NCI-H2029 treated with DMSO at 0.1 percent for 48 hours (cell line): ENCODE data around the gene LDLRAD3.

Experiments
- DNase-seq: peaks from one replicate; lab custom pipeline; 2025; lab: John Stamatoyannopoulos, UW

The LDLRAD3 gene

GRCh38 chr11:36048496-36049247 is 104.8 kb downstream of the LDLRAD3 start:
- DNase-seq = no peak

DNA sequence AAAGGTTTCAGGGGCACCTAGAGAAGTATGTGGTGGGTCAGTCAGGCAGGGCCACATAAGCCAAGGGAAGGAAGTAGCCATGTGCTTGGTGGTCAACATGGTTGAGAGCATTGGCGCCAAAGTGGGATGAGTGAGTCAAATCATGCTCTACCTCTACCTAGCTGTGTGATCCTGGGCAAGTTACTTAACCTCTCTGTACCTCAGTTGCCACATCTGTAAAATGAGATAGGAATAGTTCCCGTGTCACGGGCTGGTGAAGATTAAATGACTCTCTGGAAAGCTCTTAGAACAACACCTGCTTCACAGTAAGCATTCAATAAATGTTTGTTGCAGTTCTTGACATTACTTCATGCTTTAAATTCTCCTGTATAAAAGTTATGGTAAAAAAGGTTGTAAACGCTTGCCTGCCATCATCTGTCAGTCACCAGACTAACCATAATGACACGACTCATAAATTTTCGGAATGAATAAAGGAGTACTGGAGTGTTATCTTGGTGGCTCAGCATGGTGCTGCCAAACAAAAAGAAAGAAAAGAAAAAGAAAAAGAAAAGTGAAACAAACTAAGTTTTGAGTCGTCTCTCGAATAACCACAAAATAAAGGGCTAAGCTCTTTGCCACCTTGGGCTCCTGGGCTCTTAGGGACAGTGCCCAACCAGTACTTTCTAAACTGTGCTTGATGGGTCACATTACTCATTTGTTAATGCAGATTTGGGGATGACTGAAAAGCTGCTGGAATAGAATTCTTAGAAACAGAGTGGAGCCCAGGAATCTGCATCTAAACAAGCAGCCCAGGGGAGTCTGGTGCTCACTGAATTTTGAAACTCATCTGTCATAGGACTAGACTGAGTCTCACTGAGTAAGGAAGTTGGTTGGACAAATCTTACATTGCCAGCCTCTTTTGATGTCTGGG is 107.6 kb downstream of the LDLRAD3 start:
- DNase-seq = no peak

GRCh38 chr11:36053281-36053680 is 109.4 kb downstream of the LDLRAD3 start:
- no peak for DNase-seq

GRCh38 chr11:36053862-36054261 is 110.0 kb downstream of the LDLRAD3 start:
- no peak for DNase-seq

DNA sequence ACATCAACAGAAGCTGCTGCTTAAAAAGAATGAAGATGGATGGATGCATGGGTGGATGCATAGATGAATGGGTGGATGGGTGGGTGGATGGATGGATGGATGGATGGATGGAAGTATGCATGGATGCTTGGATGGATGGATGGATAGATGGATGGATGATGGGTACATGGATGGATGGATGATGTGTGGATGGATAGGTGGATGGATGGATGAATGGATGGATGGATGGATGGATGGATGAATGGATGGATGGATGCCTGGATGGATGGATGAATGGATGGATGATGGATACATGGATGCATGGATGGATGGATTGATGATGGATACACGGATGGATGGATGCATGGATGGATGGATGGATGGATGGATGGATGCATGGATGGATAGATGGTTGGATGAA is 110.8 kb downstream of the LDLRAD3 start:
- no peak for DNase-seq

DNA sequence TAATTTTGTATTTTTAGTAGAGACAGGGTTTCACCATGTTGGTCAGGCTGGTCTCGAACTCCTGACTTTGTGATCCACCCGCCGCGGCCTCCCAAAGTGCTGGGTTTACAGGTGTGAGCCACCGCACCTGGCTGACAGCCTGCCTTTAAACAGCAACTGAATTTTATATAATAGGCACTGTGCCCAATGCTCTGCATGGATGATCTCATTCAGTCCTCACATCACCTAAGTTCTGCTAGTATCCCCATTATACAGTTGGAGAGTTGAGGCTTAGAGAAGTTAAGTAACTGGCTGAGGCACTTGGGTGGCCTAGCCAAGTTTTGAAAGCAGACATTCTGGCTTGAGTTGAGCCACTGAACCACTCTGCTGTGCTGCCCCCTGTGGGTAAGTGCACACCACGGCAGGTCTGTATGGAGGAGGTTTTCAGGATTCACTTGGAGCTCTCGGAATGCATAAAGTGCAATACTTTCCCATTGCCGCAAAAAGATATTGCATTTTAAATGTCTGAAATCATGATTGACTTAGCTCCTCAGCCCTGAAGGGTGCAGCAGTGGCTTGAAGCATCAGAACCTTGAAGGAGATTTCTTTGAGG is 112.4 kb downstream of the LDLRAD3 start:
- no peak for DNase-seq

DNA sequence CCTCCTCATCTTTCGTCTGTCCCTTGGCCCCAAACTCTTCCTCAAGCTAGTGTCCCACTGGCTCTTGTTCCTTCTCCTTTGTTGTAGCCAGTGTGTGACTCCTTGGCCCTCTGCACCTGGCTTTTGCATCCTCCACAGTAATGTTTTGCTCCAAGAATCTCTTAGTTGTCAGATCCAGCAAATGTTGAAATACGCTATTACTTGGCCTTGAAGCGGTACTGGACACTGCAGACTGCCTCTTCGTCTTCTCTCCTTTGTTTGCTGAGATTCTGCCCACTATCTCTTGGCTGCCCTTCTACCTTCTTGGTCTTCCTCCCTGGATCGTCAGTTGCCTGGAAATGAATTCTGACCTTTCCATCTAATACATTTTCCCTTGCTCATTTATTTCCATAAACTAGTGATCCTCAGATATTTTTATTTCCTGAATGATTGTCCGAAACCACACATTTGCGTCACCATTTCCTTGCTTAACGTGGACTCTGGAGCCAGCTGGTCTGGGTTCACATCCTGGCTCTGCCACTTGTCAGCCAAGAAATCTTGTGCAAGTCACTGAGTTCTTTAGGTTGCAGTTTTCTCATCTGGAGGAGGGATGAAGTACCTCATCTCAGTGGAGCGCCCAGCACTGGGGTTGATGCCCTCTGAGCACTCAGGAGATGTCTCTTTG is 113.6 kb downstream of the LDLRAD3 start:
- no peak for DNase-seq

- DNase-seq = no peak
Measured at GRCh38 chr11:36059660-36060059, 115.8 kb downstream of the LDLRAD3 start.

GRCh38 chr11:36060926-36061325 is 117.1 kb downstream of the LDLRAD3 start:
- DNase-seq = no peak

DNA sequence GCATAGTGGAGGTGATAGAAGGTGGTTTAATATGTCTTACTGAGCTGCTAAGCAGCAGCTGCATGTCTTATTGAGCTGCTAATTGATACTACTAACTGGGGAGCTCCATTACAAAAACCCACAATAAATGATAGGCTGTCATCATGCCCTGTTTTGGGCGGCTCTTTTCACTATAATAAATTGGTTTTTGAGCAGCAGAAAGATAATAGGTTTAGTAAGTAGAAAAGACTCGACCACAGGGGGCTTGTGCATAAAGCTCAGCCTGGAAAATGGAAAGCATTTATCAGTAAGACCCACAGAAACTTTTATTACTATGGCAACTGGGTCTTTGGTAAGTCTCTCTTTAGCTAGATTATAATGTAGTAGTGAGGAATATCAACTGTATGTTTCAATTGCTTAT is 117.6 kb downstream of the LDLRAD3 start:
- no peak for DNase-seq

DNA sequence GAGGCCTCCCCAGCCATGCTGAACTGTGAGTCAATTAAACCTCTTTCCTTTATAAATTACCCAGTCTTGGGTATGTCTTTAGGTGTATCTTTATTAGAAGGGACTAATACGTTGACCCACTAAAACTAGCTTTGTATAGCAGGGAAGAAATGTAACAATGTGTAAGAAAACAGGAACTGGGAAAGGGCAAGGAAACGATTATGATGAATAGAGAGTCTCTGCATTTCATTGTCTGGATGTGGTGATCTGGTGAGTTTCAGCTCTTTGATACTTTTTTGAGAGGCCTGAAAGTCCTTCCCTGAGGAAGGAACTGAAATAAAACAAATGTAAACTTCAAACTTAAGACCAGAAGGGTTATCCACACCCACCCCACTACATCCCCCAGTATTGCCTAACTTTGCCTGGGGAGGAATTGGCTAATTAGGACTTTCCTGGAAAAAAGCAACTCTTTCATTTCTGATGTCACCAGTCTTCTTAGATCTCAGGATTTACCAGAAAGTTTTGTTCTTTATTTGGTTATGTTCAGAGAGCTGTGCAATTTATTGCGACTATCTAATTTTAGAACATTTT is 119.0 kb downstream of the LDLRAD3 start:
- no peak for DNase-seq

- DNase-seq = no peak
Measured at GRCh38 chr11:36065436-36065835, 121.6 kb downstream of the LDLRAD3 start.

DNA sequence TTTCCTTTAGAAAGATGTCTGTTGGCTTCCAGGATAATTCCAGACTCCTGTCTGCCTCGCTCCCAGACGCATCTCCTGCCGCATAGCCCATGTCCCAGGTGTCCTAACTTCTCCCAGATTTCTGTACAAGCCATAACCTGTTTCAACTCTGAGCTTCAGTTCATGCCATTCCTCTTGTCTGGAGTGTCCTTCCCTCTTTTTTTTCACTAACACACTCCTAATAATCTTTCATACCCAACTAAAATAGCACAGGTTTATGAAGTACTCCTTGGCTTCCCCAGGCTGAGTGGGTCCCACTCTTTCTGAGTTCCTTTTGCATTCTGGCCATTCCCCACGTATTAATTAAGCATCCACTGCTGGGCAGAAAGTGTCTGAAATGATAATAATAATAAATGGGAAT is 123.0 kb downstream of the LDLRAD3 start:
- no peak for DNase-seq

DNA sequence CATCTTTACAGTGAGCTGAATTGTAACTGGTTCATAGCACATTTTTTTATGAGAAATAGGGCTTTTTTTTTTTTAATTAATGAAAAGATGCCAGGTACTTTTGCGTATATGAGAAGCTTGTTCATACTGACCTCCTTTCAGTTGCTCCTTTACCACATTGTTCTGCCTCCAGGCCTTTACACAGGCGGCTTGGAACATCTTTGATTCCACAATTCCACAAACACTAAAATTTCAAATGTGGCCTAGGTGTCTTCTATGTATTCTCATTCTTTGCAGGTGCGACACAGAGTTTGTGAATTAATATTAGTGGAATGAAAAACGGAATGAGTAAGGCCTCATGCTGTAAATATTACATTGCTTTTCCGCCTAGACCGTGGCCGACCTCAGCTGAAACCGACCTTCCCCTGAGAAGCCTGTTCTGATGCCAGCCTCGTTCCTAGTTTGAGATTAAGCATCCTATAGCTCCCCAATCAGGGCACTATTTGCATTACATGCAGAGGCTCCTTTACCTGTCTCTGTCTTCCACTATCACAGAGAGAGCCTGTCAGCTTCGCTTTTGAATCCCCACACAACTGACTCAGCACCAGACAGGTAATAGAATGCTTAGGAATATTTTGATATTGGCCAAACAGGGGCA is 125.8 kb downstream of the LDLRAD3 start:
- no peak for DNase-seq

GRCh38 chr11:36070213-36070953 is 126.5 kb downstream of the LDLRAD3 start:
- DNase-seq = no peak

DNA sequence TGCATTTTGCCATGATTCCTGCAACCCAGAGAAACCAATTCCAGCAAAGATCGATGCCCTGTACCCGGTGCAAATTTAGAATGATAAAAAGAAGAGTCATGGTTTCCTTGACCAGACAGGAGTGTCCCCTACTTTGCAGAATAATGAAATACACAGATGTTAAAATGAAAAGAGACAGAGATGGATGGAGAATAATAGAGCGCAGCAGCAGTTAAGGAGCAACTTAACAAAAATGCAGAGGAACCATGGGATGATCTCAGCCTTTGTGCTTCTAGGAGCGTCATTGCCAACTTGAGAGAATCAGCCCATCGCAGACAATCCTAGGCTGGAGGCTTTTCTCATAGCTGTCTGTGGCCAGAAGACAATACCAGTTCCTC is 127.1 kb downstream of the LDLRAD3 start:
- no peak for DNase-seq

DNA sequence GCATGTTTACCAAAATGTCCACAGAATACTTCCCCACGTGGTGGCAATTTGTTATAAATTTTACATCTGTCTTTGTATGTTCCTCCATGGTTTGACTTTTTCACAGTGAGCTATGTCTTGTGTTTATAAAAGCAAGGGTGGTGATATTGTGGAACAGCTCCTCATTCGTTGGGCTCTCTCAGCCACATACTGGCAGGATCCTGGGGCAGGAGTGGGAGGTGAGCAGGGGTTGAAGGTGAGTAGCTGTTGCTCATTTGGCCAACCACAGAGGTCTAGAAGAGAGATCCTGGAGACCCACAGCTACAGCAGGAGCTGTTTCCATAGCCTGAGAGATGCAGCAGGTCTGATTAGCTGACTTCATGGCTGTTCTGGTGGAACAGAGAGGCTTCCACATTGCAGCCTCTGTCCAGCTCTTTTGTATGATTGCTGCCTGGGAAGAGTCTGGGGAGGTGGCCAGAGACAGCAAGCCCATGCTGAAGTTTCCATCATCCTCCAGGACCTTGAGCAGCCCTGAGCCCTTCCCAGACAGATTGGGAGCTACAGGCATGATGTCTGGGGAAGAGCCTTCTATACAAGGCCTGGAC is 128.1 kb downstream of the LDLRAD3 start:
- DNase-seq = no peak

- DNase-seq = no peak
Measured at GRCh38 chr11:36073411-36074203, 129.7 kb downstream of the LDLRAD3 start.

DNA sequence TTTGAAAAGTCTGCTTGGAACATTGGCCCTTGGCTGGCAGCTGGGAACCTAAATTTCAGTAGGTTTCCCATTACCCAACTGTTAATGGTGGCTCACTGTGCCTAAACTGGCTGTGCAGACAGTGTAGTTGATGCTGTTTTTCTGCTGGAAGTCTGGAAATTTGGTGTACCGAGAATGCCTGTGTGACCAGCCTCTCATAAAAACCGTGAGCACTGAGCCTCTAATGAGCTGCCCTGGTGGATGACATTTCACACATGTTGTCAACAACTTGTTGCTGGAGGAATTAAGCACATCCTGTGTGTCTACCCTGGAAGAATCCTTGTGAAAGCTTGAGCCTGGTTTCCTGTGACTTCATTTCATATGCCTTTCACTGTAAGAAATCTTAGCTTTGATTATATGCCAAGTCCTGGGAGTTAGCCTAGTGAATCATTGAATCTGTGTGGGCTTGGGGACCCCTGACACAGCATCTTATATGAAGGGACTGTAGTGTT is 131.1 kb downstream of the LDLRAD3 start:
- no peak for DNase-seq
